Activated CD8-positive, alpha-beta memory T cell treated with anti-CD3 and anti-CD28 coated beads for 48 hours (primary cell): ENCODE measurements around the gene CDK5RAP2.
"Not testable (repeated sequence)": the region's sequence is repeated elsewhere in the genome, so short reads cannot be mapped to it uniquely, and the experiment has no call there.

Source experiments
- DNase-seq, 3 experiments: peaks; one replicate each; pipeline ENCODE4 v3.0.0-alpha.2; 2020; ENCODE audit warnings: low read depth in 2 of 3, low spot score in 2 of 3

Gene CDK5RAP2

DNA sequence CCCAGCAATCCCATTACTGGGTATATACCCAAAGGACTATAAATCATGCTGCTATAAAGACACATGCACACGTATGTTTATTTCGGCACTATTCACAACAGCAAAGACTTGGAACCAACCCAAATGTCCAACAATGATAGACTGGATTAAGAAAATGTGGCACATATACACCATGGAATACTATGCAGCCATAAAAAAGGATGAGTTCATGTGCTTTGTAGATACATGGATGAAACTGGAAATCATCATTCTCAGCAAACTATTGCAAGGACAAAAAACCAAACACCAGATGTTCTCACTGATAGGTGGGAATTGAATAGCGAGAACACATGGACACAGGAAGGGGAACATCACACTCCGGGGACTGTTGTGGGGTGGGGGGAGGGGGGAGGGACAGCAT is 64.0 kb downstream of the CDK5RAP2 start:
- DNase-seq: not testable (repeated sequence)

DNA sequence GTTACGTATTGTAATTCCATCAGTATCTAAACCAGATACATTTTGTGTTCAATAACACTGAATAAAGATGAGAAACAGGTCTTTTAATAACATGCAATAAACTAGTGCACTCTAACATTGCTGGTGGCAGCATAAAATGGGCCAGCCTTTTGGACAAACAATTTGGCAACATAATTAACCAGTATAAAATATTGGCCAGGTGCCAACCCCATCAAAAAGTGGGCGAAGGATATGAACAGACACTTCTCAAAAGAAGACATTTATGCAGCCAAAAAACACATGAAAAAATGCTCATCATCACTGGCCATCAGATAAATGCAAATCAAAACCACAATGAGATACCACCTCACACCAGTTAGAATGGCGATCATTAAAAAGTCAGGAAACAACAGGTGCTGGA is 64.5 kb downstream of the CDK5RAP2 start:
- DNase-seq: not testable (repeated sequence)

DNA sequence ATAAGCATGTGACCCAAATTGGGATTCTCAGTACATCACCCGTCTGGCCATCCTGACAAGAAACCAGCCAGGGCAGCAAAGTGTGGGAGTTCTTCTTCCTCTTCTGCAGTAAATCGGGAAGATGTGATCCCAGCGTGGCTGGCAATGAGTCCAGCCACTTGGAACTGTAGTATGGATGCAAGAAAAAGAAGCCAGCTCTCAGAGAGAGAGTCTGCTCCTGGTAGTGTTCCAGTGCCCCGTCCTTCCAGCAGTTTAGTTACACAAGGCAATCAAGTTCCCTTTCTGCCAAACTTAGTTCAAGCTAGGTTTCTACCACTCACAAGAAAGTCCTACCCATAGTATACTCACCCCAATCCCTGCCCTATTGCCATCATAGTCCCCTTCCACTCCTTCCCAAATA is 65.6 kb downstream of the CDK5RAP2 start:
- no peak for DNase-seq

DNA sequence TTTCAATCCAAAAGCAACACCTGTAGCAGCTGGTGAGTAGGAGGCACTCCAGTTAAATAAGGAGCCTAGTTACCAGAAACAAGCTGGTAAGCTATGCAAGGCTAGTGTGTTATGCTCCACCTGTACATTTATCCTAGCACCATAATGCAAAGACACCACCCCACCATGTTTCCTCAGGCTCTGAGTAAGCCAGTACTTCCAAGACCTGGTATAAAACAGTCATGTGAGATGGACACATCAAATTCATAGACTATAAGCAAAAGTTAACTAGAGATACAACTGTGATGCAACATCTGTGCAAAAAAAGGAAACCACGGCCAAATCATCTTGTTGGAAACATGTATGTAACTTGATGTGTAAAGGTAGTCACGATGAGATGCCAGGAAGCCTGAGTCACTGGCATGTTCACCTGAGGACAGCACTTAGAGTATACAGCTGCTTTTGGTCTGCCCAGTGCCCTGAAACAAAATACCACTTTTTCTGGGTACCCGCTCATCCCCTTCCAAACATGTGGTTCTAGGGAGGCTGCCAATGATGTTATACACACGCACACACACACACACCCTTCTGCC is 66.1 kb downstream of the CDK5RAP2 start:
- no peak for DNase-seq

DNA sequence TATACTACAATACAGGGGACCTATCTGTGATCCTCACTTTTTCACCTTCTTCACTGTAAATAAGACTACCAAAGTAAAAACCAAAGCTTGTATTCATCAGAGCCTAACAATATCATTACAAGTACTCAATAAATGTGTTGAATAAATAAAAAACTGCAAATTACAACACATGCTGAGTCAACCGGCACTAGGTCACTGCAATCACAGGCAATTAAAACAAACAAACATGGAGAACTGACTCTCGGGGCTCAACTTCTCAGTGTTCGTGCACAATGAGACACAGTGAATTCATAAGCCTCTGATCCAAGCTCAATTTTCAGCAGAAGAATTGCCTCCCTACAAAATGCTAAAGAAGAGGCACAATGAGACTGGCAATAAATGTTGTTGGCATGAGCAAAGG is 69.2 kb downstream of the CDK5RAP2 start:
- no peak for DNase-seq

DNA sequence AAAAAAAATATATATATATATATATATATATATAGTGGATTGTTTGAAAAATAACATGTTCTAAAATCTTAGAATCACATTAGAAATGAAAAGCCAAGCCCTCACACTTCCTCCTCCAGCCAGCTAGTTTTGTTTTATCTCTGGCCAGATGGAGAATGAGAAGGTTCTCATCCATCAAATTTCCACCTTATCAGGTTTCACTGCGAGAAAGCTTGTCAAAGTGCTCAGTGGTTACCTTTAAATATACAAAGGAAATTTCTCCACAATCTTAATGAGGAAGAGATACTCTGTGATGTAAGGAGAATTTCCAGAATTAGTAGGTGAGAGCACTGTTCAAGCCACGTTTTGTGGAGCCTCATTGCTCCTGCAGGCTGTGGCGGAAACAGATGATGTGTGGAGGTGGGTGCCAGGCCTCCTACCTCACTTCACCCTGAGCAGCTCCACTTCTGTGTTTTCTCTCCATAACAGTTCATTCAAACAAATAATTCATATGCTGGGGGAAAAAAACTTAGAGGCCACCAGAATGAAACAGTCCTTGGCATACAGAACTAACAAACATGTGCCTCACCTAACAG is 71.9 kb downstream of the CDK5RAP2 start:
- DNase-seq: no peak

DNA sequence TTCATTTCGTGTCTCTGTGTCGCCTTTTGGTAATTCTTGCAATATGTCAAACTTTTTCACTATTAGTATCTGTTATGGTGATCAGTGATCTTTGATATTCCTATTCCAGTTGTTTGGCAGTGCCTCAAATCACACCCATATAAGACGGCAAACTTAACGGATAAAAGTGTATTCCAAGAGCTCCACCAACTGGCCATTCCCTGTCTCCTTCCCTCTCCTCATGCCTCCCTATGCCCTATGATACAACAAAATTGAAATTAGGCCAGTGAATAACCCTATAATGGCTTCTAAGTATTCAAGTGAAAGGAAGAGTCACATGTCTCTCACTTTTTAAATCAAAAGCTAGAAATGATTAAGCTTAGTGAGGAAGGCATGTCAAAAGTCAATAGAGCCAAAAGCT is 74.8 kb downstream of the CDK5RAP2 start:
- DNase-seq: no peak

DNA sequence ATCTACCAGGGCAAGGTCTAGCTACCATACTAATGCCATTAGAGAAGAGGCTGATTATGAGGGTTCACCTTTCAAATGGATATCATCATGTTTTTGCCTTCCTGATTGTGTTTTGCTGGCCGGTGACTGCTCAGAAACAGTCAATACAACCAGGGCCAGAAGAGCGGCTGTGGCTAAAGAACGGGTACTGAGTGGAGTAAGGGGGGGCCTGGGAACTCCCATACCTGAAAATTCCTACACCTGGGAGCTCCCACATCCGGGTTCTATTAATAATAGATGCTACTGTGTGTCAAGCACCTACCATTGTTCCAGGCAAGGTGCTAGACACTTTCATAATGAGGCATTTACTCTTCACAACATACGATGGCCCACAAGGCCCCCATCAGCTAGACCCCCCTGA is 79.2 kb downstream of the CDK5RAP2 start:
- no peak for DNase-seq

DNA sequence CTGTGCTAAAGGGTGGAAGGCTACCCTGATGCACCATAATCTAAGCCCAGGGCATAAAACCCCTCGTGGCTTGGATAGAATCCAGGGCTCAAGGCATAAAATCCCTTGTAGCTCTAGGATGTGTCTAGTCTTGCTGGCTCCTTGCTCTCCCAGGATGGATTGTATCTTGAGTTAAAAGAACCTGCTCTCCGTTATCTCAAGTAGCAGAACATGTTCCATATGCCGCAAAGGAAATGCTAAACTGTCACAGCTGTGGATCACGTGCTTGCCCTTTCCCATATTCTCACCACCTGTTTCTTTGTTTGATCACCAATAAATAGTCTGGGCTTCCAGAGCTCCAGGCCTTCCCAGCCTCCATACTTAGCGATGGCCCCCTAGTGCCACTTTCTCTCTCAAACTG is 82.1 kb downstream of the CDK5RAP2 start:
- not testable (repeated sequence) for DNase-seq

DNA sequence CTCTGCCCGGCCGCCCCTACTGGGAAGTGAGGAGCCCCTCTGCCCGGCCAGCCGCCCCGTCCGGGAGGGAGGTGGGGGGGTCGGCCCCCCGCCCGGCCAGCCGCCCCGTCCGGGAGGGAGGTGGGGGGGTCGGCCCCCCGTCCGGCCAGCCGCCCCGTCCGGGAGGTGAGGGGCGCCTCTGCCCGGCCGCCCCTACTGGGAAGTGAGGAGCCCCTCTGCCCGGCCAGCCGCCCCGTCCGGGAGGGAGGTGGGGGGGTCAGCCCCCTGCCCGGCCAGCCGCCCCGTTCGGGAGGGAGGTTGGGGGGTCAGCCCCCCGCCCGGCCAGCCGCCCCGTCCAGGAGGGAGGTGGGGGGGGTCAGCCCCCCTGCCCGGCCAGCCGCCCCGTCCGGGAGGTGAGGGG is 83.5 kb downstream of the CDK5RAP2 start:
- DNase-seq: not testable (repeated sequence)

DNA sequence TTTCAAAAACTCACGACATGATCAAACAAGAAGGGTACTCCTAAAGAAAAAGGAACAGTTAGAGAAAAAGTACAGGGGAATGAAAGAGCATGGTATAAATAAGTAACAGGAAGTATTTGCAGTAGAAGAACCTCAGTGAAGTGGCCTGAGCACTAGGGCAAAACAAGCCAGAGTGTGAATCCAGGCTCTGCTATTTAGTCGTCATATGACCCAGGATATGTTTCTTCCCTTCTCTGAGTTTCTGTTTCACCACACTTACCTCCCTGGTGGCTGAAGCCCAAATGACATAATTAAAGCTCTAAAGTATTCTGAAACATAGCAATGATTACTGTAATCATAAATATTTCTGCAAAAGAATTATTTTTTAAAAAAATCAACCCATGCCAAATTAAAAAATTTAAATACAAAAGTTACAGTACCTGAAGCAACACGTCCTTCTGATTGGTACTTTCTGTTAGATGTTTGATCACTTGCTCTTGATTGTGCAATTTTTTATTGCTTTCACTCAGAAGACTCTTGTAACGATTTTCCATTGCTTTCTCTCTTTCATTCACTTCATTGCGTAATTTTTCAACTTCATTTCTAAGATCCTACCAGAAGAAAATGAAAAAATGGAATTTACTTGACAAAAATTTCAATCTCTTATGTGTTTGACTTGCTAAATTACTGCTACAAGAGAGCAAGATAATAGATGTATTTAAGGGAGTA is 88.9 kb downstream of the CDK5RAP2 start:
- no peak for DNase-seq

DNA sequence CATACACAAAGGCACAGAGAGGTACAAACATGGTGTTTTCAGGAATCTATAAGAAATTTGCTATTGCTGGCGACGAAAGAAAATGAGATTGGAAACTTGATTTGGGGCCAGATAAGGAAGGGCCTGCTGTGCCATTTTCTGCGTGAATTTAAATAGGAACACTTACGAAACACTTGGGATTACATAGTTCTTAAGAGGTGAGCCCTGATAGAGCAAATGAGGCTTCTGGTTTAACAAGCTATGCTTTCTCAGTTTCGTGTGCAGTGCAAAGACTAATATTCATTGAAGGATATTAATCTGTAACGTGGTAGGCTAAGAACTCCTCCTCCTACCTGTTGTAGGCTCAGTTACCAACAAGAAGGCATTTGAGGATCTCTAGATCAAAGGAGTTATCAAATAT is 93.1 kb downstream of the CDK5RAP2 start:
- no peak for DNase-seq

DNA sequence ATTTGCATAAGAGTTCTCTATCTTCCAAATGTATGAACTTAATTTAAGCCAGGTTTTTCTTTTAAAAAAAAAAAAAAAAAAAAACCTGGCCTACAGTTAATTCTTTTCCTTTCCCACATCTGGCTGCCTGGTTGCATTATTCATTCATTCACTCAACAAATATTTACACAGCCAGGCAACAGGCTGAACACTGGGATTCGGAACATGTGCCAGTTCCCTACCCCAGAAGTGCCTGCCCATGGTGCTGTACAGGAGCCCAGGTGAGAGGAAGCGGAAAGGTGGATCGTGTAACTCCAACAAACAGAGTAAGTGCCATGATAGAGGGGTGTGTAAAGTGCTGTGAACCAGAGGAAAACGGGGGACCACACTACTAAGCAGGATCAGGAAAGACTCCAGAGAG is 93.6 kb downstream of the CDK5RAP2 start:
- DNase-seq: no peak

DNA sequence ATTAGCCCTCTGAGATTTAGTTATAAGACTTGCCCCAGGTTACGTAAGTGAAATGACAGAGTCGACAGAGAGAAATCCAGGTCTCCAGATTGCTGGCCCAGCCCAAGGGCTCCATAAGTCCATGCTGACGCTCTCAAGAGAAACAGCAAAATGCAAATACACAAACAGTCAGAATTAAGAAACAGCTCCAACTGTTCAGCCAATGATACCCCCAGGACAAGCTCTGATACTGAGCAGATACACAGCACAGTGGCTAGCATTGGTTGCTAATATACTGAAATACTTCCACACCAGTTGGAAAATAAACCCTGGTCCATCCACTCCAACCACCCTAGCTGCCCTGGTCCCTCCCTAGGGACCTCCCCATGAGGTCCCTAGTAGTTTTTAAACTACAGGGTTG is 94.2 kb downstream of the CDK5RAP2 start:
- DNase-seq: no peak

DNA sequence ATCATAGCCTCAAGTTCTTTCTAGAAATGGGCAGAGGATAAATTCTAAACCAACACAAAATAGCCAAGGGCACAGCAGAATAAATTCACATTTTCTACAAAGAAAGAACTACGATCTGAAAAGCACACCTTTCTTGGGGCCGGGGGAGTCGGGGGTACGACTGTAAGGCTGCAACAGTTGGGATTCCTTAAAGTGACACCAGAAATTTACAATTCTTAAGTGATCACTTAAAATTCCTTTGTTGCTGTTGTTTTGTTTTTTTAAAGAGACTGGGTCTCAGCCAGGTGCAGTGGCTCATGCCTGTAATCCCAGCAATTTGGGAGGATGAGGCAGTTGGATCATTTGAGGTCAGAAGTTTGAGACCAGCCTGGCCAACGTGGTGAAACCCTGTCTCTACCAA is 95.8 kb downstream of the CDK5RAP2 start:
- DNase-seq: no peak

DNA sequence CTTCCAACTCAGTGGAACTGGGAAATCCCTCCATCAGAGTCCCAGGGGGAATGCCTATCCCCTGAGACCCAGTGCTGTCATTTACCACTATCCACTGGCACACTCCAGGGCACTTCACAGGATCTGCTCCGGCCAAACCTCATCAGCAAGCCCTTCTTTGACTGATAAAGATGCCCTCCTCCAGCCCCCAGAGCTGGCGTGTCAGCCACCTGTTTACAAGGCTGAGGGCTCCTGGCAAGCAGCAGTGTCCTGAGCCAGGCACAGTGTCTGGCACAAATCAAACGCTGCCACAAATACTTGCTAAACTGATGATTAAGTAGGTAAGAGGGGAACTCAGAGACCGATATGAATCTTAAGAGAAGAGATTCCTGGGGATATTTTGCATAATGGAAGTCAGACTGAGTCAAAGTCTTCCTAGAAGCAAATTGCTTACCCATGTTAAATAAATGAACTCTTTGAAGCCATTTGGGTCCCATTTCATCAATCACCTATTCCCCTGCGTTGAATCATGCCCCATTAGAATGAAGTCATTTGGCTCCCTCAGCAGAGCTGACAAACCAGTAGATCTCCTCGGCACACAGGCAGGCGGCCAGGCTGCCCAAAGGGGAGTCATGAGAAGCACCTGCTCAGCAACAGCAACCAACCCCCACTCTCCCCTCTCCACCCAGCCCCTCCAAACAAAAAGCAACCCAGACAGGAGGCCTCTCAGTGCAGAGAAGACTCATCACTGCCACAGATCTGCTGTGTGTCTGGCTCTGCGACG is 97.4 kb downstream of the CDK5RAP2 start:
- no peak for DNase-seq

DNA sequence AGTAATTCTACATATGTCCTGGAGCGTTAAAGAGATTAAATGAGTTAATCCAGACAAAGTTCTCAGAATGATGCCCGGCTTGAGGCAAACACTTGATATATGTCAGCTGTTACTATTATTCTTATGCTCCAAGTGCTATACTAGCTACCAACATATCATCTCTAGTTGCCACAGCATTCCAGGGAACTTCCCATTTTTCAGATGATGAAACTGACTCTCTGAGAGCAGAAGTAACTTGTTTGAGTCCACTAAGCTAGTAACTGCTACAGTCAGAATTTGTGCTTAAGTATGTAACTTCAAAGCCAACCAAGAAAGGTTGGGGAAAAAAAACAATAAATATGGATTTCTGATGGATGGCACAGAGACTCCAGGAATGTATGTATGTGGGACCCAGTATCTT is 98.1 kb downstream of the CDK5RAP2 start:
- DNase-seq: no peak

DNA sequence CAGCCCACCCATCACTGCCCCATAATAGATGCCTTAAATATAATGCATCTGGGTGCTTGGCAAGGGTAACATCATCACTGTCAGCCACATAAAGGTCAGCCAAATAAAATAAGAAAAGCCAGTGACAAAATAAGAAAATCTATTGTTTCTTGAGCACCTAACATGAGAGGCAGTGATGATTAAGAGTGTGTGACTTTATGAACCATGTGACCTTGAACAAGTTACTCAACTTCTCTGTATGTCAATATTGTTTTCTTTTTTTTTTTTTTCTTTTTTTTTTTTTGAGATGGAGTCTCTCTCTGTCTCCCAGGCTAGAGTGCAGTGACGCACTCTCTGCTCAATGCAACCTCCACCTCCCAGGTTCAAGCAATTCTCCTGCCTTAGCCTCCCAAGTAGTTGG is 98.7 kb downstream of the CDK5RAP2 start:
- DNase-seq: no peak

DNA sequence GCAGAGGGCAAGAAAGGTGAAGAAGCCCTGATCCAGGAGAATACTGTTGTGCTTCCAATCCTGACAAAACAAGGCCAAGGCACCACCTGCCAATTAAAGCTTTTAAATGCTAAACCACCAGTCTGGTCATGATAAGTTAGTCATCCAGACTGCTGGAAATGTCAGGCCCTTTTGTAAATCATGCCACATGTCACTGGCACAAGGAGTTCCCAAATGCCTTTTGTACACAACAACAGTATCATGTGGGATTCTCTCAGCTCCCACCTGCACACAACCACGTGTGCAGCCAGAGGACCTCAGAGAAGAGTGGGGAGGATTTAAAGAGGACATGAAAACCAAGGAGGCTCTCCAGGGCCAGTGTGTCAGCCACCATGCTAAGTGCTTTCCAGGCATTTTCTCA is 99.3 kb downstream of the CDK5RAP2 start:
- DNase-seq: no peak

DNA sequence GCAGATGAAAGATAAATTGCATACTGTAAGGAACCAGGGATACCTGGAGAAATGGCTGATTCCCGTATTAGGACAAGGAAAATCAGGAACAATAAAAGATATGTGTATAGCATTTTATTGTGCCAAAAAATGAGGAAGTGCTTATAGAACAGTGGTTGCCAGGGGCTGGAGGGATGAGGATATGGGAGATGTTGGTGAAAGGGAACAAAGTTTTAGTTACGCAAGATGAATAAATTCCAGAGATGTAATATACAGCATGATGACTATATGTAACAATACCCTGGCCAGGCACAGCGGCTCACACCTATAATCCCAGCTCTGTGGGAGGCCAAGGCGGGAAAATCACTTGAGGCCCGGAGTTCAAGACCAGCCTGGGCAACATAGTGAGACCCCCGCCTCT is 101.8 kb downstream of the CDK5RAP2 start:
- no peak for DNase-seq

DNA sequence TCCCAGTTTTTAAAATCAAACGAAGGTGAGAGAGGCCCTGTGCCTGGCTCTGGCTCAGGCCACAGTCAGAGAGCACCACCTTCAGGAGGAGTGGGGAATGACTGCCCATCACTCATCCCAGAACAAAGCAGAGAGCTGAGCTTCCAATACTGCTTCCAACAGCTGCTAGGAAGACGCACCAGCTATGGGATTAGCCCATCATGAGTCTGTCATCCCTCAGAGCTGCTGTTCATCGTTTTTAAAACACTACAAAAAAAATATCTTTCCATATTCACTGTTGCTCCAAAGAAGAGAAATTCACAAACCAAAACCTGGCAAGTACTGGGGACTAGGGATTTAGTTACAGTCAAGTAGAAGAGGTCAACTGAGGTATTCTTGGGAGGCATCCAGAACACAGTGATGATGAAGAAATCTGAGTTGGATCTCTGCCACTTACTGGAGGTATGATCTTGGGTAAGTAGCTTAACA is 102.4 kb downstream of the CDK5RAP2 start:
- DNase-seq: no peak

DNA sequence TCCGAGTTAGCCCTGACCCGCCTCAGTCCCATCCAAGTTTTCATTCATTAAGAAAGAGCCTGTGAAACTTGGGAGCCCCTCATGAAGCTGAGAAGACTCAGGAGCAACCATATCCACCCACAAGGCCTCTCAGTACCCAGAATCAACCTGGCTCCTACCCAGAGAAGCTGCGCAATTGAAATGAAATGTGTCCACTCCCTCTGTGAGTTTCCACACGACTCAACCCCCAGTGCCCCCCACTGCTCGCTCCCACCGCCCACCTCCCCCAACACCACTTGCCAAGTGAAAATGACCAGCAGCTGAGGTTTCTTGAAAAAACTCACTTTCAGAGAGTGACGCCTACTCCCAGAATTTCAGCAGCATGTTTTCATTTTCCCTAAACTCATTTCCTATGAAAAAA is 104.6 kb downstream of the CDK5RAP2 start:
- DNase-seq: no peak
